Vagina (tissue), 2 donors: Measurements from ENCODE around the gene ALKBH8.

Source experiments
- CTCF ChIP-seq, 3 experiments: fragments of 450-650 bp in 2 of 3; fragments of 200-600 bp in 1 of 3; sonication (generic) in 1 of 3; IDR thresholded peaks; one replicate each; pipeline ENCODE4 v1.5.1; 2017 to 2019; ENCODE audit warnings: antibody characterized with exemption in 3 of 3, mild to moderate bottlenecking in 2 of 3, moderate library complexity in 2 of 3
- POLR2A ChIP-seq, 2 donors: fragments of 450-650 bp; IDR thresholded peaks; one replicate each; pipeline ENCODE4 v1.6.1; 2017; ENCODE audit warnings: antibody characterized with exemption in 2 of 2, mild to moderate bottlenecking in 2 of 2, moderate library complexity in 2 of 2

GRCh38 chr11:107593951-107594350, 28.4 kb upstream of the ALKBH8 start:
- TF ChIP-seq CTCF (IDR thresholded peaks at IDR 0.05) (no peak), POLR2A (IDR thresholded peaks at IDR 0.05) (no peak)
